GM19324 (cell line): ENCODE measurements around the gene PARD3.
"Not testable (repeated sequence)": the region's sequence is repeated elsewhere in the genome, so short reads cannot be mapped to it uniquely, and the experiment has no call there.

Source experiments
- ATAC-seq: cut with Tn5 transposase; IDR thresholded peaks from one replicate; pipeline ENCODE4 v1.9.1; 2021; ENCODE audit warnings: mild to moderate bottlenecking, moderate library complexity; ENCODE audit not compliant: unreplicated experiment, low FRiP score

The PARD3 gene

GRCh38 chr10:34295142-34295548, 520.0 kb downstream of the PARD3 start:
- no peak for ATAC-seq

- ATAC-seq = no peak
Observed at GRCh38 chr10:34294137-34294536, 521.0 kb downstream of the PARD3 start.

GRCh38 chr10:34292675-34293074, 522.4 kb downstream of the PARD3 start:
- no peak for ATAC-seq

- ATAC-seq = no peak
Observed at GRCh38 chr10:34292194-34292565, 522.9 kb downstream of the PARD3 start.

GRCh38 chr10:34291466-34292193, 523.5 kb downstream of the PARD3 start:
- ATAC-seq = no peak

GRCh38 chr10:34290412-34291081, 524.5 kb downstream of the PARD3 start:
- ATAC-seq = no peak

- ATAC-seq = no peak
Observed at GRCh38 chr10:34288634-34289033, 526.5 kb downstream of the PARD3 start.

GRCh38 chr10:34286136-34286739, 528.9 kb downstream of the PARD3 start:
- ATAC-seq = no peak

GRCh38 chr10:34281661-34282582, 533.2 kb downstream of the PARD3 start:
- no peak for ATAC-seq

- ATAC-seq = no peak
Observed at GRCh38 chr10:34280599-34281374, 534.3 kb downstream of the PARD3 start.

- ATAC-seq = no peak
Observed at GRCh38 chr10:34275626-34276130, 539.4 kb downstream of the PARD3 start.

GRCh38 chr10:34274906-34275305, 540.2 kb downstream of the PARD3 start:
- no peak for ATAC-seq

- ATAC-seq = no peak
Observed at GRCh38 chr10:34273340-34273739, 541.8 kb downstream of the PARD3 start.

- no peak for ATAC-seq
Observed at GRCh38 chr10:34272316-34272715, 542.8 kb downstream of the PARD3 start.

- not testable (repeated sequence) for ATAC-seq
Observed at GRCh38 chr10:34268410-34268809, 546.7 kb downstream of the PARD3 start.

GRCh38 chr10:34262985-34263384, 552.1 kb downstream of the PARD3 start:
- no peak for ATAC-seq

- ATAC-seq = no peak
Observed at GRCh38 chr10:34260904-34261303, 554.2 kb downstream of the PARD3 start.

- no peak for ATAC-seq
Observed at GRCh38 chr10:34256216-34256615, 558.9 kb downstream of the PARD3 start.

- ATAC-seq = no peak
Observed at GRCh38 chr10:34255035-34255434, 560.1 kb downstream of the PARD3 start.

- no peak for ATAC-seq
Observed at GRCh38 chr10:34254596-34254995, 560.5 kb downstream of the PARD3 start.
